Measurements from ENCODE around the gene UBE2D2.

Gene UBE2D2

GRCh38 chr5:139646912-139647505, 85.9 kb downstream of the UBE2D2 start:
- no peak for TF ChIP-seq CTCF (conservative IDR thresholded peaks at IDR 0.05; ENCODE audit: control insufficient read depth, insufficient read depth, low read depth, low read length)
- DNase-seq (ENCODE audit: low read depth) = no peak
- no peak overlapping the region for H3K4me3 ChIP-seq (ENCODE audit: control insufficient read depth, low read depth, low read length)

- peak overlapping the region; percentile 34 for H3K4me3 ChIP-seq (ENCODE audit: control insufficient read depth, low read depth, low read length)
- no peak for TF ChIP-seq CTCF (conservative IDR thresholded peaks at IDR 0.05; ENCODE audit: control insufficient read depth, insufficient read depth, low read depth, low read length)
- no peak for DNase-seq (ENCODE audit: low read depth)
Observed at GRCh38 chr5:139647506-139648204, 86.5 kb downstream of the UBE2D2 start.

GRCh38 chr5:139648205-139649081, 87.3 kb downstream of the UBE2D2 start, which contains the start of gene CXXC5:
TSS of gene CXXC5 (plus strand) at chr5:139648349. CDS start at chr5:139680524, 32,175 bp downstream.
- DNase-seq (ENCODE audit: low read depth) = peak; percentile 79
- no peak for TF ChIP-seq CTCF (conservative IDR thresholded peaks at IDR 0.05; ENCODE audit: control insufficient read depth, insufficient read depth, low read depth, low read length)

GRCh38 chr5:139649082-139649991, 88.2 kb downstream of the UBE2D2 start:
- TF ChIP-seq CTCF (conservative IDR thresholded peaks at IDR 0.05; ENCODE audit: control insufficient read depth, insufficient read depth, low read depth, low read length) = no peak
- H3K4me3 ChIP-seq (ENCODE audit: control insufficient read depth, low read depth, low read length) = peak overlapping the region; percentile 73
- no peak for DNase-seq (ENCODE audit: low read depth)

More at GRCh38 chr5:139648205-139649081, 87.3 kb downstream of the UBE2D2 start, which contains the start of gene CXXC5:
- peak within 1 kb of the TSS; percentile 73 for H3K4me3 ChIP-seq (ENCODE audit: control insufficient read depth, low read depth, low read length)

- no peak for TF ChIP-seq CTCF (conservative IDR thresholded peaks at IDR 0.05; ENCODE audit: control insufficient read depth, insufficient read depth, low read depth, low read length)
- DNase-seq (ENCODE audit: low read depth) = no peak
- H3K4me3 ChIP-seq (ENCODE audit: control insufficient read depth, low read depth, low read length) = peak overlapping the region; percentile 73
Observed at GRCh38 chr5:139650031-139650688, 89.0 kb downstream of the UBE2D2 start.

Data from fibroblast of mammary gland (primary cell).